SU-DHL-6 (cell line): Measurements from ENCODE around the gene PRDM1.

Experiments used
- CTCF ChIP-seq: fragments of 200-600 bp; sonication (generic); IDR thresholded peaks from one replicate; pipeline ENCODE4 v1.5.1; 2017; ENCODE audit warnings: antibody characterized with exemption, mild to moderate bottlenecking, low read length, moderate library complexity; ENCODE audit not compliant: insufficient read depth, poor library complexity, severe bottlenecking
- EZH2phosphoT487 ChIP-seq: fragments of 200-600 bp; sonication (generic), shearing (Covaris generic); conservative IDR thresholded peaks from 2 replicates; pipeline ENCODE4 v1.6.1; 2018; ENCODE audit warnings: mild to moderate bottlenecking, antibody characterized with exemption, low read length, moderate library complexity, mixed read lengths

GRCh38 chr6:106070636-106071035, 15.5 kb upstream of the PRDM1 start:
- TF ChIP-seq CTCF (no peak), EZH2phosphoT487 (no peak)
